ENCODE measurements around the gene HAO1. TPM values are rescaled to one million over a fixed set of nuclear protein-coding genes. Genes with fewer than 3 reads are reported as not detected.

HAO1 gene
- polyA plus RNA-seq, 1 donor (not counting 4 experiments of a cell fraction or from before 2014, with no cell fraction given) = not detected

DNA sequence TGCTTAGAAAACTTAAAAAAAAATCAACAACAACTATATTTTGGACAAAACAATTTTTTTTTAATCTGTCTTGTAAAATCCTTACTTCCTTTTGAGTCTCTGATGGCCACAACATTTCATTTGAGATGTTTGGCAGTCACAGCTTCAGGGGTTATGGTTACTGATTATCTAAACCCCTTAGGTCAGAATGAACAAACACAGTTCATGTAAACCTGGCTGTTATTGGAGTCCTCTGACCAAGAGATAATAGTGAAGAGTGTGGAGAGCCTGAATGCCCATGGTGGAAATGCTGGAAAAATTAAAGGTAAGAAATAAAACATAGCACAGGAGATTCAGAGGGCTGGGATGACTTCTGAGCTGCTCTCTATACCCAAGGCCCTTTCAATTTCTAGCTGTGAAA, 41.1 kb upstream of the HAO1 start:
- TF ChIP-seq, protein P1, sequence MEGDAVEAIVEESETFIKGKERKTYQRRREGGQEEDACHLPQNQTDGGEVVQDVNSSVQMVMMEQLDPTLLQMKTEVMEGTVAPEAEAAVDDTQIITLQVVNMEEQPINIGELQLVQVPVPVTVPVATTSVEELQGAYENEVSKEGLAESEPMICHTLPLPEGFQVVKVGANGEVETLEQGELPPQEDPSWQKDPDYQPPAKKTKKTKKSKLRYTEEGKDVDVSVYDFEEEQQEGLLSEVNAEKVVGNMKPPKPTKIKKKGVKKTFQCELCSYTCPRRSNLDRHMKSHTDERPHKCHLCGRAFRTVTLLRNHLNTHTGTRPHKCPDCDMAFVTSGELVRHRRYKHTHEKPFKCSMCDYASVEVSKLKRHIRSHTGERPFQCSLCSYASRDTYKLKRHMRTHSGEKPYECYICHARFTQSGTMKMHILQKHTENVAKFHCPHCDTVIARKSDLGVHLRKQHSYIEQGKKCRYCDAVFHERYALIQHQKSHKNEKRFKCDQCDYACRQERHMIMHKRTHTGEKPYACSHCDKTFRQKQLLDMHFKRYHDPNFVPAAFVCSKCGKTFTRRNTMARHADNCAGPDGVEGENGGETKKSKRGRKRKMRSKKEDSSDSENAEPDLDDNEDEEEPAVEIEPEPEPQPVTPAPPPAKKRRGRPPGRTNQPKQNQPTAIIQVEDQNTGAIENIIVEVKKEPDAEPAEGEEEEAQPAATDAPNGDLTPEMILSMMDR (optimal IDR thresholded peaks at IDR 0.05 in 1 of 3, IDR thresholded peaks at IDR 0.05 in 1 of 3, conservative IDR thresholded peaks at IDR 0.05 in 1 of 3; ENCODE audit: extremely low read depth in 1 of 3, insufficient read depth in 2 of 3, low read length in 3 of 3) = no peak
- TF ChIP-seq EZH2 (IDR thresholded peaks at IDR 0.05; ENCODE audit: low read length) = no peak
- no peaks in the 10 kb centered on the region for H3K9me1 ChIP-seq (ENCODE audit: control insufficient read depth, extremely low read depth, insufficient read depth, low read length)
- H3K27ac ChIP-seq (ENCODE audit: control insufficient read depth, insufficient read depth, low read length) = no peak overlapping the region
- no peaks in the 10 kb centered on the region for H3K27me3 ChIP-seq (ENCODE audit: control insufficient read depth, extremely low read depth, insufficient read depth, low read length)
- dilution Hi-C loops (cut with MboI; ENCODE audit: extremely low pct_ligation_motif_present, low sequenced_read_pairs) = no loop called here
- no peak overlapping the region for H2AFZ ChIP-seq (ENCODE audit: control insufficient read depth, low read length)
- H3K36me3 ChIP-seq (ENCODE audit: control insufficient read depth in 2 of 2, extremely low read depth in 1 of 2, insufficient read depth in 2 of 2, low read length in 2 of 2) = no peaks in the 10 kb centered on the region
- no peaks in the 10 kb centered on the region for H3K4me1 ChIP-seq (ENCODE audit: control insufficient read depth, extremely low read depth, insufficient read depth, low read length)
- H3K9ac ChIP-seq (ENCODE audit: control insufficient read depth, extremely low read depth, insufficient read depth, low read length) = no peak overlapping the region
- no peak overlapping the region for H3K4me3 ChIP-seq (ENCODE audit: control insufficient read depth in 2 of 3, extremely low read depth in 1 of 3, insufficient read depth in 2 of 3, low read depth in 1 of 3, low read length in 3 of 3)
- no peaks in the 10 kb centered on the region for H3K9me3 ChIP-seq (ENCODE audit: control insufficient read depth, low read depth, low read length)
- FAIRE-seq (no peak), DNase-seq (ENCODE audit: low read depth, low spot score) (no peak)
- no peak overlapping the region for H3K4me2 ChIP-seq (ENCODE audit: control insufficient read depth, extremely low read depth, insufficient read depth, low read depth, low read length)
- no peaks in the 10 kb centered on the region for H3K79me2 ChIP-seq (ENCODE audit: control insufficient read depth, insufficient read depth, low read length)
- no peaks in the 10 kb centered on the region for H4K20me1 ChIP-seq (ENCODE audit: control insufficient read depth, extremely low read depth, insufficient read depth, low read length)

DNA sequence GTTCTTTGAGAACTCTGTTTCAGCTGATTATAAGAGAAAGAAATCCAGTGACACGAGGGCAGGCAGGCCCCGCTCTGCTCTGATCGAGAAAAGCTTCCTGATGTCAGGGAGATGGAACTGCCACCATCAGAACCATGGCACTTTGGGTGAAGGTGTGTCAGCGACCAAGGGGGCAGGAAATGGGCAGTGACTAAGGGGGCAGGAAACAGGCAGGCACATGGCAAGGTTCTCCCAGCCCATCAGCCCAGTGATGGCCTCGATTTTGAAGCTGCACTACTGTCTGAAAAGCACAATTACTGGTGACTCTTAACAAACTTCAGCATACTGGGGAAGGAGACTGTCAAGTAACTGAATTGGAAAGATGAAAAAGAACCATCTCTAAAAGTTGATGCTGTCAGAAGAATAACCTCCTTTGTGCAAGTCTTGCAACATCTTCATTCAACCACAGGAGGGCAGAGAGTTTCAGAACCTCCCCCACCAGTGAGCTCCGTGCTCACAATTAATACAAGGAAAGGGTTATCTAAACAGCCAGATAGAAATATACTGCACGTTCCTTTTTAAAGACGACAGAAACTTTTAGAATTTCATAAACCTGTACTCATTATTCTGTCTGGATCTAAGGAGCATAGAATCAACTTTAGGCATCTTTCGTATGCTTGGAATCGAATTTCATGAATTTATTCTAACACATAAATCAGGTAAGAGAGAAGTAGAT, 40.2 kb upstream of the HAO1 start:
- Histone ChIP-seq H3K27ac (ENCODE audit: control insufficient read depth, insufficient read depth, low read length) (no peak overlapping the region), H2AFZ (ENCODE audit: control insufficient read depth, low read length) (no peak overlapping the region), H3K4me2 (ENCODE audit: control insufficient read depth, extremely low read depth, insufficient read depth, low read depth, low read length) (no peak overlapping the region), H3K4me1 (ENCODE audit: control insufficient read depth, extremely low read depth, insufficient read depth, low read length) (no peaks in the 10 kb centered on the region), H3K79me2 (ENCODE audit: control insufficient read depth, insufficient read depth, low read length) (no peaks in the 10 kb centered on the region), H4K20me1 (ENCODE audit: control insufficient read depth, extremely low read depth, insufficient read depth, low read length) (no peaks in the 10 kb centered on the region), H3K27me3 (ENCODE audit: control insufficient read depth, extremely low read depth, insufficient read depth, low read length) (no peaks in the 10 kb centered on the region), H3K36me3 (ENCODE audit: control insufficient read depth in 2 of 2, extremely low read depth in 1 of 2, insufficient read depth in 2 of 2, low read length in 2 of 2) (no peaks in the 10 kb centered on the region), H3K9ac (ENCODE audit: control insufficient read depth, extremely low read depth, insufficient read depth, low read length) (no peak overlapping the region), H3K9me3 (ENCODE audit: control insufficient read depth, low read depth, low read length) (no peaks in the 10 kb centered on the region), H3K9me1 (ENCODE audit: control insufficient read depth, extremely low read depth, insufficient read depth, low read length) (no peaks in the 10 kb centered on the region), H3K4me3 (ENCODE audit: control insufficient read depth in 2 of 3, extremely low read depth in 1 of 3, insufficient read depth in 2 of 3, low read depth in 1 of 3, low read length in 3 of 3) (no peak overlapping the region)
- FAIRE-seq = no peak
- DNase-seq (ENCODE audit: low read depth, low spot score) = no peak
- TF ChIP-seq, protein P1 (optimal IDR thresholded peaks at IDR 0.05 in 1 of 3, IDR thresholded peaks at IDR 0.05 in 1 of 3, conservative IDR thresholded peaks at IDR 0.05 in 1 of 3; ENCODE audit: extremely low read depth in 1 of 3, insufficient read depth in 2 of 3, low read length in 3 of 3) = peak; percentile 32 to 37 (median 36)
- TF ChIP-seq EZH2 (IDR thresholded peaks at IDR 0.05; ENCODE audit: low read length) = no peak
- dilution Hi-C loops (cut with MboI; ENCODE audit: extremely low pct_ligation_motif_present, low sequenced_read_pairs) = no loop called here
